Activated T-cell treated with anti-CD3 and anti-CD28 coated beads for 4 hours (primary cell): ENCODE measurements around the gene GUCY1B1.

Source experiments
- DNase-seq: peaks from one replicate; pipeline ENCODE4 v3.0.0-alpha.2; 2020

GUCY1B1 gene

DNA sequence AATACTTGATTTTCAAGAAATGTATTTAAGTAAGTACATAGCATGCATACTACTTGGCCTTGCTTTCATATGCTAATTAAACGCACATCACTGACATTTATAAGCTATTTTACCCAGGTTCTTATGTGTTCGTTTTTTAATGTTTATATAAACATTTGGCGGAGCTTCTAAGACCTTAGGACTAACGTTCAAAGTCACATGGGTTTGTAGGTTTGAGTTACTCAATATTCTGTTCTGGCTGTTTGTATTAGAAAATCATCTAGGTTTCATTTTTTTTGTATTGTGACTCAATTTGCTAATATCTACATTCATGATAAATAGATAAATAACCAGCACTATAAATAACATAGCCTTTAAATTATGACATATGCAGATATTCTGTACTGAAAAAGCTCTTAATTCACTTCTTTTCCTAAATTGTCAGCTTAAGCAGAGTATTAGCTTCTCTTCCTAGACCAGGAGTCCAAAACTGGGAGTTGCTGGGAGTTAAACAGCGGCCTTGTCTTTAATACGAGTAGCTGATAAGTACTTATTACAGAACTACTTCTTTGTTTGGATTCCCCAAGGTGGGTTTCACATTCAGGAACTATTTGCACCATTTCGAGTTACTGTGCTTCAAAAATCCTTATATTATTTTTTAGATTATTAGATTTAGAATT lies 42.0 kb downstream of the GUCY1B1 start:
- no peak for DNase-seq

DNA sequence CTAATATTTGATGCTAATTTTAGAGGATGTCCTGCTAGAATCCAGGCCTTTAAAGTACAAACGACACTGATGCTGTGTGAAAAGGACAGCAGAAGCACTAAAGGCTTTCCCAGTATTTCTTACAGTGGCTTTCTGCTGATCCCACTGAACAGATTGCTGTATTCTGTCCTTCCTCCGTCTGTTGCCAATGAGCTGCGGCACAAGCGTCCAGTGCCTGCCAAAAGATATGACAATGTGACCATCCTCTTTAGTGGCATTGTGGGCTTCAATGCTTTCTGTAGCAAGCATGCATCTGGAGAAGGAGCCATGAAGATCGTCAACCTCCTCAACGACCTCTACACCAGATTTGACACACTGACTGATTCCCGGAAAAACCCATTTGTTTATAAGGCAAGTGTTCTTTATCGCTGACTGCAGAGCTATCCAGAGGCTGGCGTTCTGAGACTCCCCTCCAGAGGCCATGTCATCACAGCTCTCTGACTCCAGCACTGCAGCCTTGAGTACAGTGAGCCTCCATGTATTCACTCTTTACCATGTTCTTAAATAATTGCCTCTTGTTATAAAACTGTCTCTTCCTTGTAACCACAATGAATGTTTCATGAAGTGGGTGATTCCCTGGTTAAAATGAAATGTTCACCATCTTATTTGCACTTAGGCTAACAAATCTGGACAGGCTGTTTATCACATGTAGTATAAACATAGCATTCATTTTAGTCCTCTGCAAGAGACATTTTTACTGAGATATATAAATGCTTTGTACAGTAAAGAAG lies 43.6 kb downstream of the GUCY1B1 start:
- no peak for DNase-seq

DNA sequence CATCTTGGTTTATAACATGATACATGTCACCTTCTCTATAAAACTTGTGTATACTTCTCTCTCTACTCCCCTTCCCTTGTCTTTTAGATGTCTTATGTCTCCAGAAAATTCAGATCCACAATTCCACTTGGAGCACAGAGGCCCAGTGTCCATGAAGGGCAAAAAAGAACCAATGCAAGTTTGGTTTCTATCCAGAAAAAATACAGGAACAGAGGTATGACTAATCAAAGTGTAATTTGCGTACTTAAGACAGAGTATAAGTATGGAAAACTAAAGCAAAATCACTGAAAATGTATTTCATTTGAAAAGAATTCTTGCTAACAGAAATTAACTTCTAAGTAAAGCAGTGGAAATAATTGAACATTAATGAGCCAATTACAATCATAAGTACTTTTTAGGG lies 46.2 kb downstream of the GUCY1B1 start:
- no peak for DNase-seq

DNA sequence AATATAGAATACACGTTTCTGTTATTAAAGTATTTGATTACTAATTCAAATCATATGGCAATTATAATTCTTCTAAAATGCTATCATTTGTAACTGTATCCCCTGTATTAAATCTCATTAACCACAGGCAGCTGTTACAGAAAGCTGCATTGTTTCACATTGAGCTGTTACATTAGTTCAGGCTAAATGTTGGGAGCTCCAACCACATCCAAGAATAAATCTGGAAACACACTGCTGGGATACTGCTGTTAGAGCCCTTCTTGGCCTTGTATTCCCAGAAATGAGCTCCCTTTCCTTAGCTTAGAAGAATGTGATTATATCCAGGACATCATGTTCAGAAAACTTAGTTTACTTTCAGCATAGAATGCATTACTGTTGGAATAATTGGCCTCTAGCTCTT lies 48.2 kb downstream of the GUCY1B1 start:
- no peak for DNase-seq

DNA sequence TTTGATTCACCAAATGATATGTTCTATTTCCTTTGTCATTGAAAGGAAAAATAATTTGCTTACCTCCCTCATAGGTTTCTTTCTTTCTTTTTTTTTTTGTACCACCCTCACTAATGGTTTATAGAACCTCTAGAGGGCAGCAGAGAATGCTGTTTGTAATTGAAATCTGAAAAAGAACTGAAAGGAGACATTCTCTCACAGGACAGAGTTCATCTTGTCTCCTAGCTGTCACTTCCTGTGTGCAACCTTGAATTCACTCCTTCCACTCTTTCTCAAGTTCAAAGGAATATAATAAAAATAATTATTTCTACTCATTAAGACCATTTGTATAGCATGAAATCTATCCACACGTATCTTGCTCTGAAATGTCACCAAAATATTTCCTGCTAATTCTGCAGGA lies 51.0 kb downstream of the GUCY1B1 start:
- no peak for DNase-seq

DNA sequence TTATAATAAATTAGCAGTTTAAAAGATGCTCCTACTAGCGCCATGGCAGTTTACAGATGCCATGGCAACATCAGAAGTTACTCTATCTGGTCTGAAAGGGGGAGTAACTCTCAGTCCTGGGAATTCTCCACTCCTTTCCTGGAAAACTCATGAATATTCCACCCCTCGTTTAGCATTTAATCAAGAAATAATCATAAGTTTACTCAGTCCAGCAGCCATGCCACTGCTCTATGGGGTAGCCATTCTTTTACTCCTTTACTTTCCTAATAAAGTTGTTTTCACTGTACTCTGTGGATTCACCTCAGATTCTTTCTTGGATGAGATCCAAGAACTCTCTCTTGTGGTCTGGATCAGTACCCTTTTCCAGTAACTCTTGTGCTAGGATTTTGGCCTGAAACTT lies 52.3 kb downstream of the GUCY1B1 start:
- no peak for DNase-seq

DNA sequence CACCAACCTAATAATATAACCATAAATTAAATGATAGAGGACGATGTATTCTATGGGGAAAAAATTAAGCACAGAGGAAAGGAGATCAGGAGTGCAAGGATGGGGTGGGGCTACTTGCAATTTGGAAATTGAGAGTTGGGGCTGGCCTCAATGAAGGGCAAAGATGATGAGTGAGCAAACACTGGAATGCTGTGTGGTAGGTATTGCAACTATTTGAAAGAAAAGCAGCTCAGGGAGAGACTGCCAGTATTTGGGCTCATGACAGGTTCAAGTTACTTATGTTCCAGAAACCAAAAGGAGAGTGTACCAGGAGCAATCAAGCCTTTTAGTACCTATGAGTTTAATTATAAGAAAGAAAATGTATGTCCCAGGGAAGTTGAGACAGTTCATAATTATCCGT lies 59.8 kb downstream of the GUCY1B1 start:
- no peak for DNase-seq

DNA sequence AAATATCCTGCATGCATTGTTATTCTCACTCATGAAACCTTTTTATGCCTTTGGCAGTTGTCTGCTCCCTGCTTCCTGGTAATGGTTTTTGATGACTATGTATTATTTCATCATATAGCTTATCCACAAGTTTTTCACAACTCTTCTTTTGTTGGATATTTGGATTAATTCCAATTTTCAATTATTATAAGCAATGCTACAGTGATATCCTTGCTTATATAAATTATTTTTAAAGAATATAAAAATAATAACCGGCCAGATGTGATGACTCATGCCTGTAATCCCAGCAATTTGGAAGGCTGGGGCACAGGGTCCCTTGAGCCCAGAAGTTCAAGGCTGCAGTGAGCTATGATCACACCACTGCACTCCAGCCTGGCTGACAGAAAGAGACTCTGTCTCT lies 60.2 kb downstream of the GUCY1B1 start:
- no peak for DNase-seq

DNA sequence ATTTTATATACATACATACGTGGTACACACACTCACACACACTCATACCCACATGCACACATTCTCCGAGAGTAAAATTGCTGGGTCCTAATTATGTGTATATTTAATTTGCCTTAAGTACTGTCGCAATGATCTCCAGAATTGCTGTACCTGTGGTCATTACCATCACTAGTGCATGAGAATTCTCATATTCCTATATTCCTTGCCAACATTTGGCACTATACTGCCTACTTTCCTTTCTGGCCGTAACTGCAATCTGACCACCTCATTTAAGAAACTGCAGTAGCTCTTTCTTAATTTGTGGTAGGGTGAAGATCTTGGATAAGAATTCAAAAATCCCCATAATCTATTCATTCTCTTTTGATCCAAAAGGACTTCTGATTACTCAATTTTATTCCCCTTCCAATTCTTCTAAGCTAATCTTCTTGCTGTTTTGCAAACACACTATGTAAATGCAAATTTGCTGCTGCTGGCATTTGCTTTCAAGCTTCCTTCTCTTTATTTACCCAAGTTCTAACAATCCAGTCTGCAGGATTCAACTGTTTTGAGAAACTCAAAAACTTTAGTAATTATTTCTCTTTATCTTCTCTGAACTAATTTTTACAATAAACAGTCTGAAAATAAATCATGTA lies 62.2 kb downstream of the GUCY1B1 start:
- no peak for DNase-seq

DNA sequence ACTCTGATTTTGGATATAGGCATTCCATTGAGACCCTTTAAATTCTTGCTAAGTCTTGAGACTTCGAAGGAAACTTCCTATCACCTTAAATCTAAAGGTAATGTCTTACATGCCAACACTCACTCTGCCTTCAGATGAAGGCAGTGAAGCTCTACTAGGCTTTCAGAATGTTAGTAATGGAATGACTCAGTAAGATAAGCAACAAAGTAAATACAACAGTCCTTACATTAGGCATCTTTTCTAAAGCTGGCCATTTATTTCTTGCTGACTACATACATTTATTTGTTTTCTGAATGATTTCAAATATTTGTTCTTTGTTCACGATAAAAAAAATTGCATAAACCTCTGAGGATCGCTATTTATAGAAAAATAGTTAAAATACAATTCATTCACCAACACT lies 63.8 kb downstream of the GUCY1B1 start:
- no peak for DNase-seq

DNA sequence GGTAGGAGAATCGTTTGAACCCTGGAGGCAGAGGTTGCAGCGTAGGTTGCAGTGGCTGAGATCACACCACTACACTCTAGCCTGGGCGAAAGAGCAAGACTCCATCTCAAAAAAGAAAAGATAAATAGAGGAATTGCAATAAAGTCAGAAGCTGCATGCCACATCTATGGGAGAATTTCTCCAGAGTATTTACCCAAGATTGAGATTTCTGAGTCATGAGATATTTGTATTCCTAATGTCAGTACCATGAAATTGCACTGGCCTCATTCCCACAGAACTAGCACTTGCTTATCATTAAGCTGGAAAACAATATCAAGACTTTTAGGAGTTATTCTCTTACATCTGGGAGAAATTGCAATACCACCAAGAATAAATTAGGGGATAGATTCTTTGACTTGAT lies 69.8 kb downstream of the GUCY1B1 start:
- DNase-seq, result no peak

DNA sequence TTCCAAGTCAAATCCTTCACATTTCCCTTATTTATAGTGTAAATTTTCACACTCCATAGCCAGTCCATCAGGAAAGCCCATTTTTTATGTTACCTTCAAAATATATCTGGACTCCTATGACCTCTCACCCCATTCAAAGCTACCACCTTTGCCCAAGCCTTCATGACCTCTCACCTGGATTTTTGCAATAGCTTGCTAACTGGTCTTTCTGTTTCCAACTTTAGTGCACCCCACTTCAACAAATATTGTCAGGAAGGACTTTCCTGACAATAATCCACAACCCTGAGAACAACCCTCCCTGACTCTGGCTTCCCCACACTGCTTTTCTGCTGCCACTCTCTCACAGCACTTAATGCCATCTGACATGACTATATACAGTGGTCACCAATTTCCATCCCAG lies 73.8 kb downstream of the GUCY1B1 start:
- DNase-seq, result no peak

DNA sequence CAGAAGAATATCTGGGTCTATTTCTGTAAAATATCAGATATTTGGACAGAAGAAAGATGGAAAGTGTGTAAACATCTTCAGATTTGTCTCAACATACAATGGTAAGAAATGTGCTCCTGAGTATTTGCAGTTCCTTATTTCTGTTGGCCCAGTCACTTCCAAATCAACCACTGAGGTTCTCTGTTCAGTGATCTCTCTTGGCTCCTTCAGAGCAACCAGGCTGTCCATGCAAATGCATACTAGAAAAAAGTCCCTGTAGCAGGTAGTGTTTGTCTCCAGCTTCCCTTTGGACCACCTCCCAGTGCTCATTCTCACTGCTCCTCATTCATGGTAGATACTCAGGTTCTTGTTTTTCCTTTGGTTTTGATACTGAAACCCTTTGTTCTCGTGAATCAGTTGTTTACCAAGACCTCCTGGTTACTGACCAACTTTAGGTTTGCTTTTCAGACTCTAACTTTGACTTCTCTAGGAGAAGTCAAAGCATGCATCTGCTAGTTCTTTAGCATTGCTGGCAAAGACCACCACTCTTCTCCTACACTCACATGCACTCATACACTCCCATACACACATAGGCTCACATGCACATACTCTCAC lies 78.5 kb downstream of the GUCY1B1 start:
- no peak for DNase-seq

DNA sequence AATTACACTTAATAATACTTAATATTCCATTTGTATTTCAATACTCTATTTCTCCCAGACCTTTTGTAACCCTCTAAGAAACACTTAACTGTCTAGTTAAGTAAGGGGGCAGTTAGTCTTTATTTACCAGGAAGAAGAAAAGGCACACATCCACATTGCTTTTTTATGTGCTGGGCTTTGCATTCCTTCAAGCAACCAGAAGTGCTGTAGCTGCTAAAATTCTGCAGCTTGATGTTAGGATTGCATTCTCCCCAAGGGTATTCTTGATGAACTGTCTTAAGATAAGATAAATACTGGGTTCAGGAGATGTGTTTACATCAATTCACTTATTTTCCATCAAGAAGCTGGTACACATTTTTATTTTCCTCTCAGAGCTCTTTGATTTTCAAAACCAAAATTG lies 83.3 kb downstream of the GUCY1B1 start:
- DNase-seq, result no peak

DNA sequence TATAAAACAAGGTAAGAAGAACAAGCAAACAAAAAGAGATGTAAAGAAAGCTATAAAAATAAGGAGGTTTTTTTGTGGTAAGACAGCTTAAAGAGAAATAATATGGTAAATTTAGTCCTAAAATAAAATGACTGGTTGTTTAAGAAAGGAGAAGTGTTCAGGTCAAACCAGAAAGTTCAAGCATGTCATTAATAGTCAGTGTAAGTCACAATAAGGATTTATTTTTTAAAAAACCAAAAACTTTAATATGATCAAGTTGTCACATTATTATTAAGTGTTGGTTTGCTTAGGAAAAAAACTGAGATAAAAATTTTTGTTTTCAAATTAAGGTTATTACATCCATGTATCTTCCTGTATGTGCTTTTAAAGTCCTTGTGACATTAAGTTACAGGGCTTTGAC lies 88.1 kb downstream of the GUCY1B1 start:
- DNase-seq, result no peak

DNA sequence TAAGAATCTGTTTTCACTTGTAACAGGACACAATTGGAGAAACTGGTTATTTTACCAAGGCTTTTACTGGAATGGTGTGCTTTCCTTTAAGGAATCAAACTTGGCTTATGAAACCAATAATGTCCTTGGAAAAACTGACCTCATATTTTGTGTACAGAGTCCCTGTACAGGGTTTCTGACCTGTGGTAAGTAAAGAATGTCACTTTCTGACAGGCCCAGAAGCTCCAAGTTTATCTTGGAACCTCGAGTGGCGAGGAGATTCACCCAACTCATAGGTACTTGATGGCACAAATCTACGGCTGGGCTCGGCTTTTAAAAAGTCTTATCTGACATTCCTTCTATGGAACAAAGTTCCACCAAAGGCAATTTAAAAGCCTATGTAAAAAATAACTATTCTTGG lies 90.2 kb downstream of the GUCY1B1 start:
- DNase-seq, result no peak

DNA sequence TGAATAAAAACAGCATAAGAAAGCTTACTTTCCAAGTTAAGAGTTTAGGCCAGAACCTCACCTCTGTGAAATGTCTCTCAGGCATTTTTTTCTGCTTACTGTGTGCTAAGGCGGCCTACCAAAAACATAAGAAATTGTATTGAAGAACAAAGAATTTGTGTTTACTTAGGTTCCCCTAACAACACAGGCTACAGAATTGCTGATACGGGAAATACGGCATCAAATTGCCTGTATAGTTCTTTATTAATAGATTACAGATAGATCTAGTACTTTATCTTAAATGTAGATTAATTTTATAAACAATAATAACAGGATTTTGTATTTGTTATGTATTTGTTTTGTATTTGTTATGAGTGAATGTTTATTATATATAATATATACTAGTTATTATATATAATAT lies 94.4 kb downstream of the GUCY1B1 start:
- no peak for DNase-seq

DNA sequence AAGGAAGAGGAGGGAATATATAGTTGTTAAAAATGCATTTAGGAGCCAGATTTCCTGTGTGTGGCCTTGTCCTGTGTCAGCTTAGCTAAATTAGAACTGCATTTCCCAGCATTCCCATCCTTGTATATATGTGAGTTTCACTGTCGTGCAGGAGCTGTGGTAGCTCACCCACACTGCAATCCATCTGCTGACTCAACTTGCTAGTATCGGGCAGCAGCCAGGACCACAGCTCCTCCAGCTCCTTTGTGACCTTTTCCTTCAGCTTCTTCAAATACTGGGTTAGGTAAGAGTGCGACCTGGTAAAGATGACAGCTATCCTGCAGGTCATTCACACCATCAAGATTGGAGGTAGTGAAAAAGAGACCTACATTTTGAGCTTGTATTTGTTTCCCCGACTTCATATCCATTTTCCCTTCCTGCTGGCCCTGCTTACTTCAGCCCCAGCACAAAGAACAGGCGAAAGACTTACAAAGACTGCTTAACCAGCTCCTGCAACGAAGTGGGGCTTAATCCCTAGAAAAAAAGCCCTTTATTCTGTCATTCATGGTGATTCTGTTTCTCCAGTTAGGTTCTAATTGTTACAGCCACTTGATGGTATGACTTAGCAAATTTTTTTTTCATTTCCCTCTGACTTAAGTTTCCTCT lies 95.9 kb downstream of the GUCY1B1 start:
- no peak for DNase-seq

DNA sequence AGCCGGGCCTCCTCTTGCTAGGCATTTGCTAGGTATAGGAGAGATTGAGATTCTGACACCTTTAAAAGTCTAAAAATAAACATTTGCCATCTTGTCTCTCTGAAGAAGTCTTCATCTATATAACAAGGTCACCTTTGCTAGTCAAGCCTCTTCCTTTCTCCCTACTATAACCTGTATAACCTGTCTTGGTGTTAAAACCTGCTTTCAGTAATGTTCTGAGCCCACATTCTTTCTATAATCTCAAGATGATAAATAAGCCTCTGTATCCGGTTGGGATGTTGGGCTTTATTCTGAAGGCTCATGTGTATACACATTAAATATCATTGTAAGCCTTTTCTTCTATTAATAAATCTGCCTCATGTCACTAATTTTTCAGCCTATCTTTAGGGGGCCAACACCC lies 97.1 kb downstream of the GUCY1B1 start:
- no peak for DNase-seq
